K562 (cell line): Measurements from ENCODE around the gene ITGB2. TPM values are rescaled to one million over a fixed set of nuclear protein-coding genes. Genes with fewer than 3 reads are reported as not detected.

Source experiments
- ATAC-seq: fragments of 200-7000 bp; cut with Tn5 transposase; 3 replicates; pipeline ENCODE4 v1.9.1; 2020; ENCODE audit warnings: moderate library complexity
- BruUV-seq: library from RNA; stranded (reverse); fragments of 400-500 nt; replicated peaks from 2 replicates; lab custom pipeline; 2021; lab: Mats Ljungman, UMichigan
- CTCF ChIA-PET: fragments of 300-600 bp; formaldehyde crosslinking; extraction: SDS; loops from one replicate; lab custom pipeline; 2021; ENCODE audit warnings: low intra/inter-chr PET ratio; lab: Yijun Ruan, JAX
- POLR2A ChIA-PET: fragments of 300-600, 350-650 bp; sonication (Branson Sonifier 250); formaldehyde crosslinking; extraction: SDS; loops from one replicate; lab custom pipeline; 2021; ENCODE audit warnings: antibody characterized with exemption, inconsistent platforms; lab: Yijun Ruan, JAX
- DNase-seq, 4 experiments: peaks; one replicate each; pipeline versions ENCODE4 v3.0.0 to v3.0.0-alpha.2; 2011 to 2018; ENCODE audit warnings: low spot score in 3 of 4, mixed read lengths in 3 of 4; ENCODE audit errors: extremely low read depth in 1 of 4
- FAIRE-seq: peaks from 2 replicates; lab custom pipeline; 2011; peaks lifted over from hg19 to GRCh38; lab: Jason Lieb, UNC
- H2AFZ ChIP-seq: 2 replicates; pipeline ENCODE4 v1.6.0; 2011; ENCODE audit warnings: low read depth, low read length, control low read depth, inconsistent platforms
- H3K27ac ChIP-seq: fragments of 200-600 bp; 3 replicates; pipeline ENCODE4 v1.8.0; 2011; ENCODE audit warnings: low read depth, mild to moderate bottlenecking, control low read depth, inconsistent platforms, low read length, moderate library complexity, mixed read lengths; ENCODE audit errors: extremely low read depth
- H3K27me3 ChIP-seq, 2 experiments: fragments of 300-600 bp in 1 of 2; 2 replicates in 1 of 2; 3 replicates in 1 of 2; pipeline versions ENCODE4 v1.6.0 to v1.8.0; 2011; ENCODE audit warnings: inconsistent platforms in 2 of 2, low read length in 2 of 2, mild to moderate bottlenecking in 1 of 2, mixed read lengths in 1 of 2, moderate library complexity in 1 of 2; ENCODE audit not compliant: control insufficient read depth in 2 of 2, insufficient read depth in 2 of 2
- H3K36me3 ChIP-seq: fragments of 300-600 bp; 3 replicates; pipeline ENCODE4 v1.8.0; 2011; ENCODE audit warnings: mild to moderate bottlenecking, low read length, inconsistent platforms; ENCODE audit not compliant: control insufficient read depth, insufficient read depth
- H3K4me1 ChIP-seq, 2 experiments: fragments of 200-600 bp in 1 of 2; replicated peaks in 1 of 2; 2 replicates in 1 of 2; 3 replicates in 1 of 2; pipeline versions ENCODE4 v1.5.1 to v1.8.0; 2011; ENCODE audit warnings: inconsistent platforms in 2 of 2, low read length in 2 of 2, mild to moderate bottlenecking in 1 of 2, mixed read lengths in 1 of 2, moderate library complexity in 1 of 2; ENCODE audit not compliant: control insufficient read depth in 2 of 2, insufficient read depth in 2 of 2
- H3K4me2 ChIP-seq: 2 replicates; pipeline ENCODE4 v1.6.1; 2011; ENCODE audit warnings: low read length, control low read depth, inconsistent platforms, mixed read lengths; ENCODE audit not compliant: insufficient read depth
- H3K4me3 ChIP-seq: fragments of 200-600 bp; sonication (generic), shearing (Covaris generic); 2 replicates; pipeline ENCODE4 v1.5.1; 2016; ENCODE audit warnings: control low read depth, inconsistent platforms
- H3K79me2 ChIP-seq: fragments of 200-600 bp; 3 replicates; pipeline ENCODE4 v1.8.0; 2011; ENCODE audit warnings: low read length, inconsistent platforms; ENCODE audit not compliant: control insufficient read depth, insufficient read depth
- H3K9ac ChIP-seq, 2 experiments: 2 replicates each; pipeline versions ENCODE4 v1.6.0 to v1.6.1; 2011; ENCODE audit warnings: low read depth in 2 of 2, low read length in 2 of 2, control low read depth in 1 of 2, inconsistent platforms in 1 of 2, mild to moderate bottlenecking in 1 of 2, mixed read lengths in 1 of 2; ENCODE audit not compliant: insufficient read depth in 1 of 2
- H3K9me1 ChIP-seq: one replicate; pipeline ENCODE4 v1.6.0; 2011; ENCODE audit warnings: inconsistent platforms, mild to moderate bottlenecking, low read length, moderate library complexity; ENCODE audit not compliant: control insufficient read depth, insufficient read depth
- H3K9me3 ChIP-seq: replicated peaks from 2 replicates; pipeline ENCODE4 v1.5.1; 2011; ENCODE audit warnings: low read depth, low read length, inconsistent platforms; ENCODE audit not compliant: control insufficient read depth, insufficient read depth
- H4K20me1 ChIP-seq: replicated peaks from 2 replicates; pipeline ENCODE4 v1.6.1; 2011; ENCODE audit warnings: low read length, inconsistent platforms, mixed read lengths; ENCODE audit not compliant: control insufficient read depth, insufficient read depth
- BCLAF1 ChIP-seq, 2 experiments: fragments of 450-650 bp in 1 of 2; IDR thresholded peaks; 2 replicates each; pipeline ENCODE4 v1.6.1; 2011 to 2017; ENCODE audit warnings: low read depth in 2 of 2, antibody characterized with exemption in 1 of 2, borderline replicate concordance in 1 of 2, low read length in 1 of 2, mild to moderate bottlenecking in 1 of 2, mixed read lengths in 1 of 2; ENCODE audit not compliant: control insufficient read depth in 1 of 2
- RAD51 ChIP-seq: fragments of 450-650 bp; IDR thresholded peaks from 2 replicates; pipeline ENCODE4 v1.7.1; 2016; ENCODE audit warnings: low read depth, mild to moderate bottlenecking, borderline replicate concordance
- ZBTB40 ChIP-seq, 2 experiments: fragments of 450-650 bp in 1 of 2; sonication (generic) in 1 of 2; formaldehyde crosslinking in 1 of 2; IDR thresholded peaks; 2 replicates each; pipeline versions ENCODE4 v1.7.1 to v1.9.0; 2016 to 2022; ENCODE audit warnings: inconsistent platforms in 1 of 2, mild to moderate bottlenecking in 1 of 2, missing genetic modification reagents in 1 of 2
- ZNF445 ChIP-seq: fragments of 250-450 bp; sonication (Bioruptor Pico); IDR thresholded peaks from 2 replicates; pipeline ENCODE4 v1.4.0; 2020; ENCODE audit warnings: low read depth, mild to moderate bottlenecking, moderate library complexity
- ZNF717 ChIP-seq: fragments of 250-450 bp; sonication (Bioruptor Pico); IDR thresholded peaks from 2 replicates; pipeline ENCODE4 v1.5.0; 2021
- WGBS: fragments of 100-300 bp; shearing (Covaris generic); methylation state at CpG from one replicate; pipeline ENCODE4 v1.1.6; 2016; ENCODE audit warnings: low coverage, mixed read lengths; ENCODE audit not compliant: insufficient coverage; ENCODE audit errors: missing lambda C conversion rate; 5-methylcytosine and 5-hydroxymethylcytosine counted together
- in situ Hi-C: fragments of 300-500 bp; cut with MboI; formaldehyde crosslinking; loops from 4 replicates; pipeline ENCODE4 v1.15.0; 2018; ENCODE audit warnings: inconsistent platforms, mixed read lengths
- intact Hi-C: fragments of 100-400 bp; cut with micrococcal nuclease; formaldehyde crosslinking; loops from 2 replicates; pipeline ENCODE4 v1.14.2; 2022
- polyA plus RNA-seq, 8 experiments: library from polyadenylated mRNA; depleted of rRNA in 4 of 8; stranded (reverse) in 5 of 8; unstranded in 3 of 8; fragments of >200 nt; fragmentation: Nextera tagmentation in 2 of 8; fragmentation: Illumina TruSeq in 1 of 8; extraction: Ambion mirVana in 2 of 8; extraction: Trizol in 1 of 8; gene quantifications; 2 replicates each; pipeline versions ENCODE4 v1.2.1 to v1.2.3, GENCODE V29; 2011 to 2014; ENCODE audit warnings: inconsistent platforms in 1 of 8, missing spikeins in 1 of 8
- total RNA-seq, 7 experiments: library from RNA; depleted of rRNA in 6 of 7; stranded (reverse); fragments of >200 nt in 6 of 7; fragmentation: Illumina TruSeq in 2 of 7; extraction: Trizol in 2 of 7; gene quantifications; 2 replicates each; pipeline versions ENCODE4 v1.2.1 to v1.2.3, GENCODE V29; 2011 to 2021; ENCODE audit warnings: low replicate concordance in 1 of 7

The ITGB2 gene
- total and polyA plus RNA-seq, 9 of the 15 experiments (the other 6 are each of a cell fraction or from before 2014, with no cell fraction given) = 0.07 to 1.3 (median 0.51) TPM; not detected in 2

- TF ChIP-seq RAD51 = no peak
- TF ChIP-seq, all 486 proteins: peak for 0
These were observed 9.3 kb upstream of the ITGB2 start (continued) for GRCh38 chr21:44929799-44930542.

GRCh38 chr21:44929242-44929798 lies 8.6 kb upstream of the ITGB2 start:
- Histone ChIP-seq H3K9me3 (no peaks in the 10 kb centered on the region), H3K4me3 (no peak overlapping the region), H3K36me3 (no peaks in the 10 kb centered on the region), H3K9me1 (peaks cover 3% of the 10 kb centered on the region), H3K4me2 (no peak overlapping the region), H2AFZ (no peak overlapping the region), H3K27me3 (peaks cover 23 to 49% of the 10 kb centered on the region in 2 experiments), H3K79me2 (no peaks in the 10 kb centered on the region), H4K20me1 (no peaks in the 10 kb centered on the region), H3K27ac (no peak overlapping the region), H3K4me1 (peaks cover 8 to 37% of the 10 kb centered on the region in 2 experiments; a peak in 4 of 5 replicates), H3K9ac (no peak overlapping the region)
- FAIRE-seq = no peak
- in situ Hi-C loops (no loop called here), intact Hi-C loops (loop anchor here (10.0 kb wide), 1 partner anchor 415 kb away; no protein-coding TSS in a partner anchor)
- peak; percentile 99 for TF ChIP-seq ZBTB40 (IDR thresholded peaks at IDR 0.05)
- TF ChIP-seq ZBTB40 (CRISPR knock-in tag; IDR thresholded peaks at IDR 0.05) = peak; percentile 99
- no peak for TF ChIP-seq ZNF445
- TF ChIP-seq ZNF717 = no peak
- TF ChIP-seq BCLAF1 (IDR thresholded peaks at IDR 0.05; ENCODE audit: borderline replicate concordance in 1 of 2, control insufficient read depth in 1 of 2, low read depth in 2 of 2, low read length in 1 of 2) = no peak
- ChIA-PET CTCF (no interaction called here), POLR2A (interaction anchor here (0.6 to 1.2 kb wide), 4 partner anchors 10 to 121 kb away, joined by 3 to 7 read pairs (median 4); no protein-coding TSS in a partner anchor)
- no TSS peak for BruUV-seq
- 23% methylated on average over 6 of the region's 6 CpGs for WGBS
- DNase-seq = no peak
- ATAC-seq = no peak
